Measurements from ENCODE around the gene OR52I1. TPM values are rescaled to one million over a fixed set of nuclear protein-coding genes. Genes with fewer than 3 reads are reported as not detected.

The OR52I1 gene
- total RNA-seq, 1 experiment from 2014 or later = not detected

- Histone ChIP-seq H3K4me1 (ENCODE audit: control insufficient read depth, insufficient read depth, low read length) (no peaks in the 10 kb centered on the region), H3K9me3 (ENCODE audit: control insufficient read depth, insufficient read depth, low read depth, low read length) (no peaks in the 10 kb centered on the region), H3K4me3 (ENCODE audit: low read depth in 2 of 2, low read length in 2 of 2) (no peak overlapping the region), H3K27ac (ENCODE audit: low read length) (no peak overlapping the region), H3K36me3 (ENCODE audit: control insufficient read depth, insufficient read depth, low read length) (no peaks in the 10 kb centered on the region), H3K27me3 (ENCODE audit: control insufficient read depth, insufficient read depth, low read length) (peaks cover 6% of the 10 kb centered on the region)
- ATAC-seq (no peak), DNase-seq (ENCODE audit: low read depth, low spot score) (no peak)
- TF ChIP-seq SIN3A (IDR thresholded peaks at IDR 0.05; ENCODE audit: borderline replicate concordance, insufficient read depth, low read depth, low read length) (no peak), CTCF (IDR thresholded peaks at IDR 0.05) (no peak), REST (IDR thresholded peaks at IDR 0.05; ENCODE audit: insufficient read depth in 1 of 2, low read depth in 2 of 2, low read length in 1 of 2) (no peak), POLR2AphosphoS5 (IDR thresholded peaks at IDR 0.05; ENCODE audit: low read depth, low read length) (no peak), TCF7L2 (IDR thresholded peaks at IDR 0.05; ENCODE audit: low read depth, low read length) (no peak)
- POLR2A ChIA-PET = no interaction called here
- no TSS peak for BruUV-seq (replicated peaks)
- intact Hi-C loops (cut with micrococcal nuclease; ENCODE audit: unreplicated experiment) (no loop called here), in situ Hi-C loops (cut with HindIII; ENCODE audit: low pct_unique_long_range_greater_than_20kb, low sequenced_read_pairs) (no loop called here)
- CTCF ChIA-PET = no interaction called here
Observed at GRCh38 chr11:4546878-4547277, 47.0 kb upstream of the OR52I1 start.

- no peaks in the 10 kb centered on the region for H3K36me3 ChIP-seq (ENCODE audit: control insufficient read depth, insufficient read depth, low read length)
- in situ Hi-C loops (cut with HindIII; ENCODE audit: low pct_unique_long_range_greater_than_20kb, low sequenced_read_pairs) = no loop called here
Observed at GRCh38 chr11:4547416-4547815, 46.4 kb upstream of the OR52I1 start.

More at GRCh38 chr11:4547416-4547815, 46.4 kb upstream of the OR52I1 start:
- ChIA-PET CTCF (no interaction called here), POLR2A (no interaction called here)
- DNase-seq (ENCODE audit: low read depth, low spot score) = no peak
- H3K4me3 ChIP-seq (ENCODE audit: low read depth in 2 of 2, low read length in 2 of 2) = no peak overlapping the region
- intact Hi-C loops (cut with micrococcal nuclease; ENCODE audit: unreplicated experiment) = no loop called here
- TF ChIP-seq POLR2AphosphoS5 (IDR thresholded peaks at IDR 0.05; ENCODE audit: low read depth, low read length) = no peak
- no peak for TF ChIP-seq TCF7L2 (IDR thresholded peaks at IDR 0.05; ENCODE audit: low read depth, low read length)
- no peak for TF ChIP-seq REST (IDR thresholded peaks at IDR 0.05; ENCODE audit: insufficient read depth in 1 of 2, low read depth in 2 of 2, low read length in 1 of 2)
- TF ChIP-seq CTCF (IDR thresholded peaks at IDR 0.05) = no peak
- TF ChIP-seq SIN3A (IDR thresholded peaks at IDR 0.05; ENCODE audit: borderline replicate concordance, insufficient read depth, low read depth, low read length) = no peak
- H3K27ac ChIP-seq (ENCODE audit: low read length) = no peak overlapping the region
- H3K27me3 ChIP-seq (ENCODE audit: control insufficient read depth, insufficient read depth, low read length) = peaks cover 5% of the 10 kb centered on the region
- no peaks in the 10 kb centered on the region for H3K9me3 ChIP-seq (ENCODE audit: control insufficient read depth, insufficient read depth, low read depth, low read length)
- BruUV-seq (replicated peaks) = no TSS peak
- H3K4me1 ChIP-seq (ENCODE audit: control insufficient read depth, insufficient read depth, low read length) = no peaks in the 10 kb centered on the region
- ATAC-seq = no peak

Data from Panc1 (cell line).